Osteocyte (in vitro differentiated cells): ENCODE results near the gene IKZF4. TPM values are rescaled to one million over a fixed set of nuclear protein-coding genes. Genes with fewer than 3 reads are reported as not detected.

ENCODE experiments used
- DNase-seq: peaks from one replicate; pipeline ENCODE4 v3.0.0; 2021; ENCODE audit warnings: mixed read lengths; ENCODE audit not compliant: unreplicated experiment; ENCODE audit errors: extremely low spot score
- H3K27ac Mint-ChIP-seq: one replicate; pipeline ENCODE4 v1.8.0; 2021; ENCODE audit warnings: mild to moderate bottlenecking, mixed read lengths; ENCODE audit not compliant: unreplicated experiment
- H3K27me3 Mint-ChIP-seq: one replicate; pipeline ENCODE4 v1.8.0; 2021; ENCODE audit warnings: mixed read lengths; ENCODE audit not compliant: unreplicated experiment
- H3K36me3 Mint-ChIP-seq: one replicate; pipeline ENCODE4 v1.8.0; 2021; ENCODE audit warnings: mixed read lengths; ENCODE audit not compliant: unreplicated experiment
- H3K4me1 Mint-ChIP-seq: one replicate; pipeline ENCODE4 v1.8.0; 2021; ENCODE audit warnings: mixed read lengths; ENCODE audit not compliant: unreplicated experiment
- H3K4me3 Mint-ChIP-seq: one replicate; pipeline ENCODE4 v1.8.0; 2021; ENCODE audit warnings: mild to moderate bottlenecking, moderate library complexity, mixed read lengths; ENCODE audit not compliant: unreplicated experiment
- H3K9me3 Mint-ChIP-seq: one replicate; pipeline ENCODE4 v1.8.0; 2021; ENCODE audit warnings: mixed read lengths; ENCODE audit not compliant: unreplicated experiment
- total RNA-seq: library from RNA; stranded (reverse); gene quantifications from 2 replicates; pipeline ENCODE4 v1.2.1, GENCODE V29; 2021
- TF ChIP-seq, protein P1 (sequence below): fragments of 200-600 bp; sonication (generic); IDR thresholded peaks from 2 replicates; pipeline ENCODE4 v1.5.0; 2021; ENCODE audit warnings: antibody characterized with exemption, mild to moderate bottlenecking, moderate library complexity

The IKZF4 gene
- total RNA-seq, 1 donor from 2014 or later, result 10.6 TPM

DNA sequence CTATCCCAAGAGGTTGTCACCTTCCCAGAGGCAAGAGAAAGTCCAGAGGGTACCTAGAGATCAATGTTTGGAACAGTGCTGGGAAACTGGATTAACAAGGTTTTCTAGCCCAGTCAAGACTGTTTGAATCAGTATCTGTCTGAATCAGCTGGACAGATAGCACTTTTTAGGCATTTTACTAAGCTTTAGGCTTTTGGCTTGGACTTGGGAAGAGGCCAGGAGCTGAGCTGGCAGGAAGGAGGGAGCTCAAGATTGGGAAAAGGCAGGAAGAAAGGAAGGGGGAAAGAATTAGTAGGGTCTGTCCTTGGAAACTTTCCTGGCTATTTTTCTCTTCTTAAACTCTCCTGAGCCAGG lies 8.3 kb downstream of the IKZF4 start:
- no peaks in the 10 kb centered on the region for H3K27me3 Mint-ChIP-seq
- no peaks in the 10 kb centered on the region for H3K9me3 Mint-ChIP-seq
- peaks cover 24% of the 10 kb centered on the region for H3K36me3 Mint-ChIP-seq
- peak overlapping the region; percentile 32 for H3K27ac Mint-ChIP-seq
- H3K4me1 Mint-ChIP-seq, result peaks cover 1% of the 10 kb centered on the region
- TF ChIP-seq, protein P1, sequence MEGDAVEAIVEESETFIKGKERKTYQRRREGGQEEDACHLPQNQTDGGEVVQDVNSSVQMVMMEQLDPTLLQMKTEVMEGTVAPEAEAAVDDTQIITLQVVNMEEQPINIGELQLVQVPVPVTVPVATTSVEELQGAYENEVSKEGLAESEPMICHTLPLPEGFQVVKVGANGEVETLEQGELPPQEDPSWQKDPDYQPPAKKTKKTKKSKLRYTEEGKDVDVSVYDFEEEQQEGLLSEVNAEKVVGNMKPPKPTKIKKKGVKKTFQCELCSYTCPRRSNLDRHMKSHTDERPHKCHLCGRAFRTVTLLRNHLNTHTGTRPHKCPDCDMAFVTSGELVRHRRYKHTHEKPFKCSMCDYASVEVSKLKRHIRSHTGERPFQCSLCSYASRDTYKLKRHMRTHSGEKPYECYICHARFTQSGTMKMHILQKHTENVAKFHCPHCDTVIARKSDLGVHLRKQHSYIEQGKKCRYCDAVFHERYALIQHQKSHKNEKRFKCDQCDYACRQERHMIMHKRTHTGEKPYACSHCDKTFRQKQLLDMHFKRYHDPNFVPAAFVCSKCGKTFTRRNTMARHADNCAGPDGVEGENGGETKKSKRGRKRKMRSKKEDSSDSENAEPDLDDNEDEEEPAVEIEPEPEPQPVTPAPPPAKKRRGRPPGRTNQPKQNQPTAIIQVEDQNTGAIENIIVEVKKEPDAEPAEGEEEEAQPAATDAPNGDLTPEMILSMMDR, result no peak
- DNase-seq, result no peak
- no peak overlapping the region for H3K4me3 Mint-ChIP-seq

DNA sequence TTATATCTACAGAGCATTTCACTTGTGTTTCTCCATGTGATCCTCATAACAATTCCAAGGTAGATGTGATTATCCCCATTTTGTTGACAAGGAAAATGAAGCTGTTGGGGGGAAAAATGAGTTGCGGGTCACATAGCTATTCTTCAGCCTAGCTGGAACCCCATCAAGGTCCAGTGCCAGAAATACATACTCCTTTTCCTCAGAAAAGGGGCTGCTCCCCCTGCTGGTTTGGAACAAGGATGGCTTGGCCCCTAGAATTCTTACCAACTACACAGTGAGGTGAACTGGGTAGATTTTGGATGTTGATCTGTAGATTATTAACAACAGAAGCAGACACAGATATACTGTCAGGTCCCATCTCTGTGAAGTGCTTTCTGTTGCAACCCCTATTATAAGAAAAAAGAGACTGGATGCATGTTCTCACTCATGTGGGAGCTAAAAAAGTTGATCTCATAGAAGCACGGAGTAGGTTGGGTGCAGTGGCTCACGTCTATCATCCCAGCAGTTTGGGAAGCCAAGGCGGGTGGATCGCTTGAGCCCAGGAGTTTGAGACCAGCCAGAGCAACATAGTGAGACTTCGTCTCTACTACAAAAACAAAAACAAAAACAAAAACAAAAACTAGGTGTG lies 8.9 kb downstream of the IKZF4 start:
- TF ChIP-seq, protein P1, result peak; percentile 78
- Mint-ChIP-seq H3K36me3 (peaks cover 24% of the 10 kb centered on the region), H3K9me3 (no peaks in the 10 kb centered on the region), H3K27me3 (no peaks in the 10 kb centered on the region), H3K27ac (no peak overlapping the region), H3K4me3 (no peak overlapping the region), H3K4me1 (peaks cover 1% of the 10 kb centered on the region)
- no peak for DNase-seq

GRCh38 chr12:56031987-56032386 lies 11.1 kb downstream of the IKZF4 start:
- Mint-ChIP-seq H3K4me1 (peaks cover 1% of the 10 kb centered on the region), H3K27me3 (no peaks in the 10 kb centered on the region), H3K27ac (no peak overlapping the region), H3K36me3 (peaks cover 26% of the 10 kb centered on the region), H3K4me3 (no peak overlapping the region), H3K9me3 (no peaks in the 10 kb centered on the region)
- DNase-seq, result no peak
- TF ChIP-seq, protein P1, result no peak

- no peaks in the 10 kb centered on the region for H3K9me3 Mint-ChIP-seq
- H3K4me1 Mint-ChIP-seq, result peaks cover 5% of the 10 kb centered on the region
- no peak overlapping the region for H3K4me3 Mint-ChIP-seq
- TF ChIP-seq, protein P1, result no peak
- H3K27ac Mint-ChIP-seq, result no peak overlapping the region
- H3K27me3 Mint-ChIP-seq, result no peaks in the 10 kb centered on the region
- no peak for DNase-seq
- H3K36me3 Mint-ChIP-seq, result peaks cover 21% of the 10 kb centered on the region
Measured at GRCh38 chr12:56034586-56035332, 13.9 kb downstream of the IKZF4 start.

DNA sequence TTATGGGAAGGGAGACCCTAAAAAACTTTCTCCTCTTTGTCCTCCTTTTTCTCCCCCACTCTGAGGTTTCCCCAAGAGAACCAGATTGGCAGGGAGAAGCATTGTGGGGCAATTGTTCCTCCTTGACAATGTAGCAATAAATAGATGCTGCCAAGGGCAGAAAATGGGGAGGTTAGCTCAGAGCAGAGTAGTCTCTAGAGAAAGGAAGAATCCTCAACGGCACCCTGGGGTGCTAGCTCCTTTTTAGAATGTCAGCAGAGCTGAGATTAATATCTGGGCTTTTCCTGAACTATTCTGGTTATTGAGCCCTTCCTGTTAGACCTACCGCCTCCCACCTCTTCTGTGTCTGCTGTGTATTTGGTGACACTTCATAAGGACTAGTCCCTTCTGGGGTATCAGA lies 16.3 kb downstream of the IKZF4 start:
- no peak for DNase-seq
- Mint-ChIP-seq H3K4me3 (no peak overlapping the region), H3K27me3 (no peaks in the 10 kb centered on the region), H3K4me1 (peaks cover 12% of the 10 kb centered on the region), H3K36me3 (peaks cover 16% of the 10 kb centered on the region), H3K27ac (no peak overlapping the region), H3K9me3 (no peaks in the 10 kb centered on the region)
- TF ChIP-seq, protein P1, result no peak
